Heart left ventricle (tissue), 16 donors: ENCODE measurements around the gene GPI. TPM values are rescaled to one million over a fixed set of nuclear protein-coding genes. Genes with fewer than 3 reads are reported as not detected.

Experiments used
- ATAC-seq, 4 donors: fragments of 200-7000 bp; cut with Tn5 transposase; one replicate each; pipeline ENCODE4 v1.9.1; 2020 to 2022; ENCODE audit warnings: moderate library complexity in 4 of 4, mild to moderate bottlenecking in 3 of 4, moderate number of reproducible peaks in 1 of 4
- DNase-seq, 5 donors: peaks; one replicate each; pipeline ENCODE4 v3.0.0-alpha.2; 2020
- H3K27ac ChIP-seq, 12 donors: fragments of 200-600 bp; sonication (generic) in 4 of 12; one replicate each; pipeline versions ENCODE4 v1.5.0 to v1.8.0; 2016 to 2022; ENCODE audit warnings: mild to moderate bottlenecking in 2 of 12
- H3K27me3 ChIP-seq, 9 donors: fragments of 200-600 bp; sonication (generic) in 2 of 9; one replicate each; pipeline versions ENCODE4 v1.5.1 to v1.8.0; 2016 to 2022; ENCODE audit warnings: mild to moderate bottlenecking in 3 of 9
- H3K36me3 ChIP-seq, 9 donors: fragments of 200-600 bp; sonication (generic) in 2 of 9; one replicate each; pipeline versions ENCODE4 v1.5.0 to v1.8.0; 2018 to 2022; ENCODE audit warnings: mild to moderate bottlenecking in 2 of 9
- H3K4me1 ChIP-seq, 12 donors: fragments of 200-600 bp; sonication (generic) in 4 of 12; one replicate each; pipeline versions ENCODE4 v1.5.0 to v1.8.0; 2016 to 2022; ENCODE audit warnings: mild to moderate bottlenecking in 3 of 12
- H3K4me3 ChIP-seq, 12 donors: fragments of 200-600 bp; sonication (generic) in 4 of 12; one replicate each; pipeline versions ENCODE4 v1.5.0 to v1.8.0; 2017 to 2022; ENCODE audit warnings: mild to moderate bottlenecking in 9 of 12, moderate library complexity in 4 of 12
- H3K9me3 ChIP-seq, 12 donors: fragments of 200-600 bp; sonication (generic) in 4 of 12; one replicate each; pipeline versions ENCODE4 v1.5.0 to v1.8.0; 2016 to 2022; ENCODE audit warnings: mild to moderate bottlenecking in 1 of 12
- POLR2A ChIP-seq, 2 donors: fragments of 450-650 bp; IDR thresholded peaks; one replicate each; pipeline ENCODE4 v1.6.1; 2017; ENCODE audit warnings: antibody characterized with exemption in 2 of 2, mild to moderate bottlenecking in 2 of 2, moderate library complexity in 2 of 2
- WGBS, 4 donors: extraction: QIAGEN DNeasy Blood & Tissue Kit in 2 of 4; methylation state at CpG; one replicate each; pipeline versions ENCODE4 v1.1.5 to v1.1.7; 2013 to 2018; 5-methylcytosine and 5-hydroxymethylcytosine counted together
- intact Hi-C, 10 donors: fragments of 100-400 bp; cut with DNase I; formaldehyde crosslinking; loops; one replicate each; pipeline versions ENCODE4 v1.11.1 to v1.14.2; 2022
- polyA plus RNA-seq, 2 donors: library from polyadenylated mRNA; stranded (reverse); fragments of 200-250 nt; gene quantifications; one replicate each; pipeline ENCODE4 v1.2.3, GENCODE V29; 2013
- total RNA-seq, 9 donors: library from RNA; depleted of rRNA in 2 of 9; stranded (reverse); fragments of >200 nt in 2 of 9; fragmentation: NEBNext Ultra II Directional in 3 of 9; extraction: Animal tissue kit (Norgen Biotek cat#: 25700) in 3 of 9; gene quantifications; one replicate each; pipeline versions ENCODE4 v1.1.0 to v1.2.4, GENCODE V29; 2016 to 2023
- TF ChIP-seq, protein P1 (sequence below), 12 donors: fragments of 200-600 bp; sonication (generic) in 4 of 12; IDR thresholded peaks; one replicate each; pipeline versions ENCODE4 v1.5.0 to v1.8.0; 2018 to 2022; ENCODE audit warnings: antibody characterized with exemption in 12 of 12, mild to moderate bottlenecking in 5 of 12
- donor health status: ischemic (EF 13 %, LVEDD 7.1; RV severe dilation, severe dysfunction).
- donor health status: healthy with polysubstance abuse.
- donor health status: DM: no; HTN: yes; CAD: no.
- donor health status: DM: no; HTN: no; CAD: no.
- donor health status: ischemic (EF 25% LVEDD 6.9; RV normal size, moderate dysfunction).
- donor health status: ischemic (EF 25% LVEDD 5.7; RV mildly dilated, moderate dysfunction).
- donor health status: healthy.
- donor health status: DM: yes; HTN: yes; CAD: no.
- donor health status: ischemic (EF 35%, LVEDD 5.7; RV mildly dilated, moderate dysfunction).
- donor health status: nonischemic (EF 11% LVEDD 7.7; RV severe dilation, severe dysfunction).
- donor health status: DM: yes; HTN: yes; CAD: no.
- donor health status: PGD.
- donor health status: ischemic (EF 29% LVEDD 5.4; RV normal size, mild dysfunction).
- donor health status: nonischemic (EF 23%, LVEDD 6.1; RV moderate dilation, normal function).

The GPI gene
- total and polyA plus RNA-seq, 11 donors, result 233 to 764 (median 513) TPM

DNA sequence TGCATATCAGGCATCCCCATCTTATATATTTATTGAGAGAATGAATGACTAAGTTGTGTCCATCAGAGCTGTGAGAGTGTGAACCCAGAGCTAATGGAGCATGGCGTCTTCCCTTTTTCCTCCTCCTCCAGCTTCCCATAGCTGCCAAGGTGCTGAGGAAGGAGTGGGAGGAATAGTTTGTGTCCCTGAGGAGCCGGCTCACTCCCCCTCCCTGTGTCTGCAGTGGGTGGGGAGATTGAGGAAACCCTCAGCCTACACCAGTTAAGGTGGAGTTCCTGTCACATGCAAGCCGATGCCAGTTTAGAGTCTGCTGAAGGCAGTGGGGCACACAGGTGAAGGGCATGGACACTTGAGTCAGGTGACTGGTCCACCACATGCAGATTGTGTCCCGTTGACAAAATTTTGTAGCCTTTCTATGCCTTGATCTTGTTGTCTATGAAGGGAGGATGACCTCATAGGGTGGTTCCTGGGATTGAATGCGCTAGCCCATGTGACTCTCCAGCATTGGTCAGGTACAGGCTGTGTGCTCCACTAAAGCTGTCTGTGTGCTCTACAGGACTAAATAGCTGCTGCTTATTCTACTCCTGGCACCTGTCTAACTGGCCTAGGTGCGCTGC lies 47.6 kb upstream of the GPI start:
- intact Hi-C loops, result loop anchor here in 1 of 10 donors (5.0 kb wide), 1 partner anchor 45 kb away; no protein-coding TSS in a partner anchor
- ATAC-seq (peak; percentile 62 to 78 (median 66)), DNase-seq (peak in 2 of 5 donors; percentile 47 to 55)
- Histone ChIP-seq H3K36me3 (peaks cover 0 to 34% (median 15%) of the 10 kb centered on the region in 9 donors), H3K4me3 (peak overlapping the region in 1 of 12 donors; percentile 11), H3K9me3 (no peaks in the 10 kb centered on the region), H3K27me3 (no peaks in the 10 kb centered on the region), H3K27ac (peak overlapping the region in 11 of 12 donors; percentile 23 to 81 (median 68)), H3K4me1 (peaks cover 6 to 72% (median 41%) of the 10 kb centered on the region in 12 donors)
- TF ChIP-seq, protein P1, sequence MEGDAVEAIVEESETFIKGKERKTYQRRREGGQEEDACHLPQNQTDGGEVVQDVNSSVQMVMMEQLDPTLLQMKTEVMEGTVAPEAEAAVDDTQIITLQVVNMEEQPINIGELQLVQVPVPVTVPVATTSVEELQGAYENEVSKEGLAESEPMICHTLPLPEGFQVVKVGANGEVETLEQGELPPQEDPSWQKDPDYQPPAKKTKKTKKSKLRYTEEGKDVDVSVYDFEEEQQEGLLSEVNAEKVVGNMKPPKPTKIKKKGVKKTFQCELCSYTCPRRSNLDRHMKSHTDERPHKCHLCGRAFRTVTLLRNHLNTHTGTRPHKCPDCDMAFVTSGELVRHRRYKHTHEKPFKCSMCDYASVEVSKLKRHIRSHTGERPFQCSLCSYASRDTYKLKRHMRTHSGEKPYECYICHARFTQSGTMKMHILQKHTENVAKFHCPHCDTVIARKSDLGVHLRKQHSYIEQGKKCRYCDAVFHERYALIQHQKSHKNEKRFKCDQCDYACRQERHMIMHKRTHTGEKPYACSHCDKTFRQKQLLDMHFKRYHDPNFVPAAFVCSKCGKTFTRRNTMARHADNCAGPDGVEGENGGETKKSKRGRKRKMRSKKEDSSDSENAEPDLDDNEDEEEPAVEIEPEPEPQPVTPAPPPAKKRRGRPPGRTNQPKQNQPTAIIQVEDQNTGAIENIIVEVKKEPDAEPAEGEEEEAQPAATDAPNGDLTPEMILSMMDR (IDR thresholded peaks at IDR 0.05), result no peak
- TF ChIP-seq POLR2A (IDR thresholded peaks at IDR 0.05), result no peak
- 51 to 61% (median 58%) methylated on average over 4 to 6 of the region's 6 CpGs for WGBS, 4 donors

DNA sequence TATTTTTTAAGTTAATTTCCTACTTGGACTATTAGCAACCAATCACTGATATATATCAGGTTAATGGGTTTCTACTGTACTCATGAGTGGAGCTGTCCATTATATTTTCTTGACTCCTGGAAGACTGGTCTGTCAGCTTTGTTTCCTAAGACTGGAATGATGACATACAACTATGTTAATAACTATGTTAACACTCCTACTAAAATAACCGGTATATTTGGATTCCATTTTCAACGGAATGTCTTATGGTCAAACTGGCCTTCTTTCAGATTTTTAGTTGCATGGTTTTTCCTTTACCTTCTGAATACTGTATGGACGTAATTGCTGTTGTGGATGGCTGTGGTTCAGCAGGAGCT lies 45.8 kb upstream of the GPI start:
- ATAC-seq, result no peak
- TF ChIP-seq, protein P1 (IDR thresholded peaks at IDR 0.05), result no peak
- no peak for TF ChIP-seq POLR2A (IDR thresholded peaks at IDR 0.05)
- Histone ChIP-seq H3K4me3 (no peak overlapping the region), H3K9me3 (no peaks in the 10 kb centered on the region), H3K36me3 (peaks cover 0 to 46% (median 26%) of the 10 kb centered on the region in 9 donors), H3K27me3 (no peaks in the 10 kb centered on the region), H3K27ac (peak overlapping the region in 5 of 12 donors; percentile 24 to 61 (median 51)), H3K4me1 (peaks cover 6 to 59% (median 38%) of the 10 kb centered on the region in 12 donors)
- intact Hi-C loops, result loop anchor here in 1 of 10 donors (5.0 kb wide), 1 partner anchor 47 kb away; no protein-coding TSS in a partner anchor
- DNase-seq, result no peak
- WGBS, 4 donors, result 76 to 89% (median 80%) methylated on average over 3 of the region's 3 CpGs

DNA sequence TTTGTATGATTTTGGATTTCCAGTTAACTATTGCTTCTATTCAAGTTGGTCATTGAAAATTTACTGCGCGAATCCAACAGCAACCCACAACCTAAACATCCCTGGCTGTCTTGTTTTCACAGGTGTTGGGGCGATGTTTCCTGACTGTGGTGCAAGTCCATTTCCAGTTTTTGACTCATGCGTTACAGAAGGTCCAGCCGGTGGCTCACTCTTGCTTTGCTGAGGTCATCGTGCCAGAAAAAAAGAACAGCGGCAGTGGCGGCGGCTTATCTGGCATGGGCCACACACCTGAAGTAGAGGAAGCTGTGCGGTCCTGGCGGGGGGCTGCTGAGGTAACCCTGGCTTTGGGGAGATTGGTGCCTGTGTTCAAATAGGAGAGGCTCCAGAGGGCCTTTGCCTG lies 45.2 kb upstream of the GPI start:
- H3K36me3 ChIP-seq, result peaks cover 0 to 50% (median 31%) of the 10 kb centered on the region in 9 donors
- H3K27me3 ChIP-seq, result no peaks in the 10 kb centered on the region
- no peak overlapping the region for H3K4me3 ChIP-seq
- intact Hi-C loops, result loop anchor here in 1 of 10 donors (5.0 kb wide), 1 partner anchor 47 kb away; no protein-coding TSS in a partner anchor
- ATAC-seq (peak in 2 of 4 donors; percentile 12 to 39), DNase-seq (no peak)
- 58 to 71% (median 69%) methylated on average over 11 of the region's 11 CpGs for WGBS, 4 donors
- TF ChIP-seq, protein P1 (IDR thresholded peaks at IDR 0.05), result no peak
- no peak for TF ChIP-seq POLR2A (IDR thresholded peaks at IDR 0.05)
- H3K9me3 ChIP-seq, result no peaks in the 10 kb centered on the region
- H3K27ac ChIP-seq, result peak overlapping the region in 9 of 12 donors; percentile 3 to 61 (median 49)
- peaks cover 6 to 53% (median 37%) of the 10 kb centered on the region in 12 donors for H3K4me1 ChIP-seq

DNA sequence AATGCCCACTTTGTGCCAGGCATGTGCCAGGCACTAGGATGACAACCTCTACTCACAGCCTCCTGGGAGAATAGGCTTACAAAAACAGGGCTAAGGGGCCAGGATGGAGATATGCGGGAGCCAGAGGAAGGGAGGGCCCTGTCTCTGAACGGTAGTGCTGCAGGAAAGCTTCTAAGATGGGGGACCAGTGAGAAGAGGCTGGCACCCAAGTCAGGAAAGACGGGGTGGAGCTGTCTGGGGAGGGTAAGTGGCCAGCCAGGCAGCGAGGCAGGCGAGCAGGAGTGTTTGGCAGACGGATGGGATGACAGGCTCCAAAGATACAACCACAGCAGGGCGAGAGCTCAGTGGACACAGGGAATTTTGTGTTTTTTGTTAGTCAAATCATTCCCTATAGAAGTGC lies 44.7 kb upstream of the GPI start:
- Histone ChIP-seq H3K4me3 (no peak overlapping the region), H3K9me3 (no peaks in the 10 kb centered on the region), H3K27ac (peak overlapping the region in 9 of 12 donors; percentile 3 to 61 (median 49)), H3K4me1 (peaks cover 6 to 51% (median 37%) of the 10 kb centered on the region in 12 donors), H3K27me3 (no peaks in the 10 kb centered on the region), H3K36me3 (peaks cover 0 to 55% (median 36%) of the 10 kb centered on the region in 9 donors)
- DNase-seq (no peak), ATAC-seq (peak in 3 of 4 donors; percentile 26 to 49 (median 43))
- WGBS, 4 donors, result 47 to 59% (median 51%) methylated on average over 7 of the region's 7 CpGs
- TF ChIP-seq POLR2A (IDR thresholded peaks at IDR 0.05), result no peak
- TF ChIP-seq, protein P1 (IDR thresholded peaks at IDR 0.05), result no peak
- intact Hi-C loops, result no loop called here
